ENCODE measurements around the gene DGCR2. TPM values are rescaled to one million over a fixed set of nuclear protein-coding genes. Genes with fewer than 3 reads are reported as not detected.

Gene DGCR2
- total RNA-seq, 1 experiment from 2014 or later = 33.6 TPM

GRCh38 chr22:19147195-19147780 is 25.1 kb upstream of the DGCR2 start:
- no peak for DNase-seq (ENCODE audit: low read depth)

- DNase-seq (ENCODE audit: low read depth) = no peak
Measured at GRCh38 chr22:19146215-19146968, 24.2 kb upstream of the DGCR2 start.

GRCh38 chr22:19143967-19144400 is 21.8 kb upstream of the DGCR2 start:
- DNase-seq (ENCODE audit: low read depth) = no peak

GRCh38 chr22:19143212-19143611 is 21.0 kb upstream of the DGCR2 start:
- no peak for DNase-seq (ENCODE audit: low read depth)

GRCh38 chr22:19142394-19142793 is 20.2 kb upstream of the DGCR2 start:
- DNase-seq (ENCODE audit: low read depth) = no peak

GRCh38 chr22:19139974-19140373 is 17.8 kb upstream of the DGCR2 start:
- DNase-seq (ENCODE audit: low read depth) = no peak

GRCh38 chr22:19139001-19139356 is 16.8 kb upstream of the DGCR2 start:
- no peak for DNase-seq (ENCODE audit: low read depth)

- no peak for DNase-seq (ENCODE audit: low read depth)
Measured at GRCh38 chr22:19138217-19139000, 16.2 kb upstream of the DGCR2 start.

GRCh38 chr22:19137384-19138216 is 15.4 kb upstream of the DGCR2 start:
- no peak for DNase-seq (ENCODE audit: low read depth)

GRCh38 chr22:19136915-19137314 is 14.7 kb upstream of the DGCR2 start:
- no peak for DNase-seq (ENCODE audit: low read depth)

- DNase-seq (ENCODE audit: low read depth) = no peak
Measured at GRCh38 chr22:19134874-19135273, 12.7 kb upstream of the DGCR2 start.

GRCh38 chr22:19134176-19134831 is 12.1 kb upstream of the DGCR2 start:
- DNase-seq (ENCODE audit: low read depth) = no peak

GRCh38 chr22:19133561-19133960 is 11.3 kb upstream of the DGCR2 start:
- no peak for DNase-seq (ENCODE audit: low read depth)

GRCh38 chr22:19132693-19133400 is 10.6 kb upstream of the DGCR2 start:
- no peak for DNase-seq (ENCODE audit: low read depth)

- no peak for DNase-seq (ENCODE audit: low read depth)
Measured at GRCh38 chr22:19132153-19132552, 9.9 kb upstream of the DGCR2 start.

GRCh38 chr22:19131685-19132015 is 9.4 kb upstream of the DGCR2 start:
- no peak for DNase-seq (ENCODE audit: low read depth)

- no peak for DNase-seq (ENCODE audit: low read depth)
Measured at GRCh38 chr22:19130959-19131684, 8.9 kb upstream of the DGCR2 start, which contains the start of gene TSSK2. TSS of gene TSSK2 (plus strand) at chr22:19131308. CDS start at chr22:19131400, 92 bp downstream.

GRCh38 chr22:19129871-19130270 is 7.7 kb upstream of the DGCR2 start:
- DNase-seq (ENCODE audit: low read depth) = no peak

- DNase-seq (ENCODE audit: low read depth) = no peak
Measured at GRCh38 chr22:19128946-19129727, 6.9 kb upstream of the DGCR2 start.
